Panc1 (cell line): ENCODE data around the gene DACT1. TPM values are rescaled to one million over a fixed set of nuclear protein-coding genes. Genes with fewer than 3 reads are reported as not detected.

Experiments used
- ATAC-seq: fragments of 200-7000 bp; cut with Tn5 transposase; 2 replicates; pipeline ENCODE4 v1.9.1; 2020; ENCODE audit warnings: mild to moderate bottlenecking, moderate library complexity
- BruUV-seq: library from RNA; stranded (reverse); fragments of 400-500 nt; replicated peaks from 2 replicates; lab custom pipeline; 2021; lab: Mats Ljungman, UMichigan
- CTCF ChIA-PET: fragments of 300-600 bp; sonication (Branson Sonifier 250); formaldehyde crosslinking; loops from one replicate; lab custom pipeline; 2022; ENCODE audit warnings: antibody characterized with exemption; lab: Charles Lee
- POLR2A ChIA-PET: fragments of 300-600 bp; sonication (Branson Sonifier 250); formaldehyde crosslinking; loops from one replicate; lab custom pipeline; 2022; ENCODE audit warnings: antibody characterized with exemption; lab: Charles Lee
- DNase-seq: peaks from one replicate; pipeline ENCODE4 v3.0.0-alpha.2; 2010; ENCODE audit warnings: low read depth, low spot score
- H3K27ac ChIP-seq: 2 replicates; pipeline ENCODE4 v1.5.1; 2011; ENCODE audit warnings: mild to moderate bottlenecking, low read length, inconsistent platforms
- H3K27me3 ChIP-seq: fragments of 200-500 bp; sonication (Bioruptor generic); 2 replicates; pipeline ENCODE4 v1.6.0; 2014; ENCODE audit warnings: low read length, inconsistent platforms; ENCODE audit not compliant: control insufficient read depth, insufficient read depth
- H3K36me3 ChIP-seq: fragments of 200-500 bp; sonication (Bioruptor generic); 2 replicates; pipeline ENCODE4 v1.5.1; 2014; ENCODE audit warnings: inconsistent platforms, mild to moderate bottlenecking, low read length, moderate library complexity; ENCODE audit not compliant: control insufficient read depth, insufficient read depth
- H3K4me1 ChIP-seq: 2 replicates; pipeline ENCODE4 v1.5.1; 2011; ENCODE audit warnings: inconsistent platforms, mild to moderate bottlenecking, low read length, moderate library complexity; ENCODE audit not compliant: control insufficient read depth, insufficient read depth
- H3K4me3 ChIP-seq, 2 experiments: 2 replicates each; pipeline ENCODE4 v1.5.1; 2011 to 2012; ENCODE audit warnings: low read depth in 2 of 2, low read length in 2 of 2, mild to moderate bottlenecking in 2 of 2, inconsistent platforms in 1 of 2, moderate library complexity in 1 of 2
- H3K9me3 ChIP-seq: fragments of 200-500 bp; sonication (Bioruptor generic); 2 replicates; pipeline ENCODE4 v1.5.1; 2014; ENCODE audit warnings: low read depth, mild to moderate bottlenecking, inconsistent platforms, low read length, moderate library complexity; ENCODE audit not compliant: control insufficient read depth, insufficient read depth
- POLR2AphosphoS5 ChIP-seq: IDR thresholded peaks from 2 replicates; pipeline ENCODE4 v1.6.1; 2012; ENCODE audit warnings: mild to moderate bottlenecking, low read depth, low read length, moderate library complexity
- REST ChIP-seq, 2 experiments: IDR thresholded peaks; 2 replicates each; pipeline ENCODE4 v1.6.1; 2011 to 2012; ENCODE audit warnings: low read depth in 2 of 2, control low read depth in 1 of 2, low read length in 1 of 2, mild to moderate bottlenecking in 1 of 2, moderate library complexity in 1 of 2; ENCODE audit not compliant: insufficient read depth in 1 of 2
- SIN3A ChIP-seq: IDR thresholded peaks from 2 replicates; pipeline ENCODE4 v1.6.1; 2012; ENCODE audit warnings: low read depth, mild to moderate bottlenecking, low read length, moderate library complexity, borderline replicate concordance; ENCODE audit not compliant: insufficient read depth
- TCF7L2 ChIP-seq: IDR thresholded peaks from 2 replicates; pipeline ENCODE4 v1.6.1; 2011; ENCODE audit warnings: mild to moderate bottlenecking, low read depth, low read length, inconsistent platforms
- in situ Hi-C: cut with HindIII; loops from 2 replicates; pipeline ENCODE4 v1.10.0; 2016; ENCODE audit warnings: low sequenced_read_pairs, low pct_unique_long_range_greater_than_20kb
- intact Hi-C: fragments of 100-400 bp; cut with micrococcal nuclease; formaldehyde crosslinking; loops from one replicate; pipeline ENCODE4 v1.10.0; 2022; ENCODE audit not compliant: unreplicated experiment
- total RNA-seq: library from RNA; stranded (reverse); gene quantifications from one replicate; pipeline ENCODE4 v1.2.1, GENCODE V29; 2021; ENCODE audit not compliant: unreplicated experiment
- TF ChIP-seq, protein P1 (sequence below): fragments of 450-650 bp; IDR thresholded peaks from 2 replicates; pipeline ENCODE4 v1.5.1; 2017; ENCODE audit warnings: mild to moderate bottlenecking

The DACT1 gene
- total RNA-seq, 1 experiment from 2014 or later, result 0.15 TPM

DNA sequence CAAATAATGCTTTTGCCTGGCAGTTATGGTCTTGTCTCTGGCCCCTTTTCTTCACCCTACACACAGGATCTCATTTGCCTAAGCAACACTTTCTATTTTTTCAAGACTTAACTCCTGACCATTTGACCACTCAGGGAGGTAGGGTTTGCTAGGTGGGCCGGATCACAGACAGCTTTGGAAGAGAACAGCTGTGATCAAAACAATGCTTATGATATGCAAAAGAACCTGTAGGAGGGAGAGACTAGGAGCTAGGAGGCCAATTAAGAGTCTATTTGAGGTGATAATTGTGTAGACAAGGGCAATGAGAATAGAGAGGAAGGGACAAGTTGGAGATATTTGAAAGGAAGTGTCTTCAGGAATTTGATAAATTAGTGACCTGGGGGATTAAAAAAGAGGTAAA, 12.3 kb upstream of the DACT1 start:
- in situ Hi-C loops, result no loop called here
- no TSS peak for BruUV-seq
- H3K9me3 ChIP-seq, result no peaks in the 10 kb centered on the region

GRCh38 chr14:58626431-58626831, 11.3 kb upstream of the DACT1 start:
- intact Hi-C loops (no loop called here), in situ Hi-C loops (no loop called here)
- ATAC-seq (no peak), DNase-seq (no peak)
- Histone ChIP-seq H3K9me3 (no peaks in the 10 kb centered on the region), H3K4me3 (no peak overlapping the region), H3K27ac (no peak overlapping the region), H3K4me1 (no peaks in the 10 kb centered on the region), H3K36me3 (no peaks in the 10 kb centered on the region), H3K27me3 (peaks cover 2% of the 10 kb centered on the region)
- ChIA-PET CTCF (no interaction called here), POLR2A (no interaction called here)
- TF ChIP-seq REST (IDR thresholded peaks at IDR 0.05; ENCODE audit: insufficient read depth in 1 of 2, low read depth in 2 of 2, low read length in 1 of 2), result no peak
- no TSS peak for BruUV-seq

More for the DNA sequence above, 12.3 kb upstream of the DACT1 start:
- H3K4me3 ChIP-seq, result no peak overlapping the region
- TF ChIP-seq REST (IDR thresholded peaks at IDR 0.05; ENCODE audit: insufficient read depth in 1 of 2, low read depth in 2 of 2, low read length in 1 of 2), result no peak
- no peak for TF ChIP-seq SIN3A
- TF ChIP-seq, protein P1, sequence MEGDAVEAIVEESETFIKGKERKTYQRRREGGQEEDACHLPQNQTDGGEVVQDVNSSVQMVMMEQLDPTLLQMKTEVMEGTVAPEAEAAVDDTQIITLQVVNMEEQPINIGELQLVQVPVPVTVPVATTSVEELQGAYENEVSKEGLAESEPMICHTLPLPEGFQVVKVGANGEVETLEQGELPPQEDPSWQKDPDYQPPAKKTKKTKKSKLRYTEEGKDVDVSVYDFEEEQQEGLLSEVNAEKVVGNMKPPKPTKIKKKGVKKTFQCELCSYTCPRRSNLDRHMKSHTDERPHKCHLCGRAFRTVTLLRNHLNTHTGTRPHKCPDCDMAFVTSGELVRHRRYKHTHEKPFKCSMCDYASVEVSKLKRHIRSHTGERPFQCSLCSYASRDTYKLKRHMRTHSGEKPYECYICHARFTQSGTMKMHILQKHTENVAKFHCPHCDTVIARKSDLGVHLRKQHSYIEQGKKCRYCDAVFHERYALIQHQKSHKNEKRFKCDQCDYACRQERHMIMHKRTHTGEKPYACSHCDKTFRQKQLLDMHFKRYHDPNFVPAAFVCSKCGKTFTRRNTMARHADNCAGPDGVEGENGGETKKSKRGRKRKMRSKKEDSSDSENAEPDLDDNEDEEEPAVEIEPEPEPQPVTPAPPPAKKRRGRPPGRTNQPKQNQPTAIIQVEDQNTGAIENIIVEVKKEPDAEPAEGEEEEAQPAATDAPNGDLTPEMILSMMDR, result no peak
- no peak for TF ChIP-seq TCF7L2
- TF ChIP-seq POLR2AphosphoS5, result no peak
- DNase-seq, result no peak
- ATAC-seq, result no peak
- peaks cover 2% of the 10 kb centered on the region; the same call in 1 of the 2 replicates for H3K27me3 ChIP-seq
- CTCF ChIA-PET, result no interaction called here
- H3K36me3 ChIP-seq, result no peaks in the 10 kb centered on the region
- no peaks in the 10 kb centered on the region for H3K4me1 ChIP-seq
- no peak overlapping the region for H3K27ac ChIP-seq
- intact Hi-C loops, result no loop called here
- POLR2A ChIA-PET, result no interaction called here
